ENCODE results near the gene SPRED3.

Gene SPRED3

GRCh38 chr19:38367041-38367440 is 21.5 kb upstream of the SPRED3 start:
- peaks cover 44% of the 10 kb centered on the region for H3K27me3 ChIP-seq
- H3K4me1 ChIP-seq (ENCODE audit: control insufficient read depth in 1 of 2, insufficient read depth in 1 of 2, low read depth in 1 of 2, low read length in 1 of 2): peaks cover 10 to 11% of the 10 kb centered on the region in 2 experiments
- H3K36me3 ChIP-seq: no peaks in the 10 kb centered on the region
- no peak overlapping the region for H3K4me3 ChIP-seq (ENCODE audit: low read depth in 1 of 2, low read length in 1 of 2)
- H3K9me3 ChIP-seq: no peaks in the 10 kb centered on the region
- no peak overlapping the region for H3K27ac ChIP-seq
- TF ChIP-seq CTCF (IDR thresholded peaks at IDR 0.05): no peak

- Histone ChIP-seq H3K9me3 (no peaks in the 10 kb centered on the region), H3K36me3 (no peaks in the 10 kb centered on the region), H3K27ac (no peak overlapping the region), H3K27me3 (peaks cover 29% of the 10 kb centered on the region), H3K4me3 (ENCODE audit: low read depth in 1 of 2, low read length in 1 of 2) (no peak overlapping the region), H3K4me1 (ENCODE audit: control insufficient read depth in 1 of 2, insufficient read depth in 1 of 2, low read depth in 1 of 2, low read length in 1 of 2) (peaks cover 3 to 5% of the 10 kb centered on the region in 2 experiments)
- TF ChIP-seq CTCF (IDR thresholded peaks at IDR 0.05): no peak
These were observed 18.9 kb upstream of the SPRED3 start for GRCh38 chr19:38369584-38369983.

GRCh38 chr19:38370299-38370698 is 18.2 kb upstream of the SPRED3 start:
- Histone ChIP-seq H3K4me1 (ENCODE audit: control insufficient read depth in 1 of 2, insufficient read depth in 1 of 2, low read depth in 1 of 2, low read length in 1 of 2) (peaks cover 8 to 9% of the 10 kb centered on the region in 2 experiments), H3K27me3 (peaks cover 24% of the 10 kb centered on the region), H3K27ac (no peak overlapping the region), H3K4me3 (ENCODE audit: low read depth in 1 of 2, low read length in 1 of 2) (no peak overlapping the region), H3K9me3 (no peaks in the 10 kb centered on the region), H3K36me3 (no peaks in the 10 kb centered on the region)
- TF ChIP-seq CTCF (IDR thresholded peaks at IDR 0.05): no peak

- Histone ChIP-seq H3K27ac (no peak overlapping the region), H3K27me3 (peaks cover 24% of the 10 kb centered on the region), H3K4me3 (ENCODE audit: low read depth in 1 of 2, low read length in 1 of 2) (no peak overlapping the region), H3K4me1 (ENCODE audit: control insufficient read depth in 1 of 2, insufficient read depth in 1 of 2, low read depth in 1 of 2, low read length in 1 of 2) (peaks cover 16% of the 10 kb centered on the region in 2 experiments), H3K36me3 (no peaks in the 10 kb centered on the region), H3K9me3 (no peaks in the 10 kb centered on the region)
- no peak for TF ChIP-seq CTCF (IDR thresholded peaks at IDR 0.05)
These were observed 17.4 kb upstream of the SPRED3 start for GRCh38 chr19:38371081-38371480.

- Histone ChIP-seq H3K4me3 (ENCODE audit: low read depth in 1 of 2, low read length in 1 of 2) (peak overlapping the region; percentile 93 to 98), H3K36me3 (peaks cover 18% of the 10 kb centered on the region), H3K9me3 (no peaks in the 10 kb centered on the region), H3K4me1 (ENCODE audit: control insufficient read depth in 1 of 2, insufficient read depth in 1 of 2, low read depth in 1 of 2, low read length in 1 of 2) (peaks cover 16% of the 10 kb centered on the region in 2 experiments), H3K27ac (peak overlapping the region; percentile 96), H3K27me3 (peaks cover 24% of the 10 kb centered on the region)
- TF ChIP-seq CTCF (IDR thresholded peaks at IDR 0.05): no peak
These were observed 14.6 kb upstream of the SPRED3 start for GRCh38 chr19:38373907-38374331.

All from neutrophil (primary cell).